ENCODE measurements around the gene SPCS1.

The SPCS1 gene

GRCh38 chr3:52705688-52706686, at the start of gene SPCS1, which contains the start of gene GLT8D1:
Gene SPCS1 (plus strand): TSS chr3:52706106. CDS start chr3:52706247, 141 bp downstream.
Gene GLT8D1 (minus strand): TSS chr3:52705791. CDS start chr3:52700460, 5,331 bp downstream.
- in situ Hi-C loops (cut with HindIII; ENCODE audit: low sequenced_read_pairs), result no loop called here

GRCh38 chr3:52660046-52660445, 45.9 kb upstream of the SPCS1 start:
- in situ Hi-C loops (cut with HindIII; ENCODE audit: low sequenced_read_pairs), result no loop called here

- in situ Hi-C loops (cut with HindIII; ENCODE audit: low sequenced_read_pairs), result no loop called here
Observed at GRCh38 chr3:52663098-52663497, 42.8 kb upstream of the SPCS1 start.

GRCh38 chr3:52670621-52671521, 35.0 kb upstream of the SPCS1 start:
- in situ Hi-C loops (cut with HindIII; ENCODE audit: low sequenced_read_pairs), result no loop called here

- in situ Hi-C loops (cut with HindIII; ENCODE audit: low sequenced_read_pairs), result no loop called here
Observed at GRCh38 chr3:52671676-52672075, 34.2 kb upstream of the SPCS1 start.

GRCh38 chr3:52676201-52676600, 29.7 kb upstream of the SPCS1 start:
- in situ Hi-C loops (cut with HindIII; ENCODE audit: low sequenced_read_pairs), result loop anchor here (5.0 kb wide), 1 partner anchor 61 kb away; no protein-coding TSS in a partner anchor

- in situ Hi-C loops (cut with HindIII; ENCODE audit: low sequenced_read_pairs), result loop anchor here (5.0 kb wide), 1 partner anchor 59 kb away; no protein-coding TSS in a partner anchor
Observed at GRCh38 chr3:52678265-52679198, 27.4 kb upstream of the SPCS1 start.

- in situ Hi-C loops (cut with HindIII; ENCODE audit: low sequenced_read_pairs), result loop anchor here (5.0 kb wide), 1 partner anchor 58 kb away; no protein-coding TSS in a partner anchor
Observed at GRCh38 chr3:52679199-52679538, 26.7 kb upstream of the SPCS1 start.

- in situ Hi-C loops (cut with HindIII; ENCODE audit: low sequenced_read_pairs), result loop anchor here (5.0 kb wide), 1 partner anchor 57 kb away; no protein-coding TSS in a partner anchor
Observed at GRCh38 chr3:52679811-52680210, 26.1 kb upstream of the SPCS1 start.

GRCh38 chr3:52681596-52681995, 24.3 kb upstream of the SPCS1 start:
- in situ Hi-C loops (cut with HindIII; ENCODE audit: low sequenced_read_pairs), result no loop called here

- in situ Hi-C loops (cut with HindIII; ENCODE audit: low sequenced_read_pairs), result no loop called here
Observed at GRCh38 chr3:52682016-52682415, 23.9 kb upstream of the SPCS1 start.

- in situ Hi-C loops (cut with HindIII; ENCODE audit: low sequenced_read_pairs), result no loop called here
Observed at GRCh38 chr3:52683611-52684010, 22.3 kb upstream of the SPCS1 start.

- in situ Hi-C loops (cut with HindIII; ENCODE audit: low sequenced_read_pairs), result no loop called here
Observed at GRCh38 chr3:52684184-52684583, 21.7 kb upstream of the SPCS1 start.

- in situ Hi-C loops (cut with HindIII; ENCODE audit: low sequenced_read_pairs), result no loop called here
Observed at GRCh38 chr3:52685285-52685708, 20.6 kb upstream of the SPCS1 start.

GRCh38 chr3:52685709-52686691, 19.9 kb upstream of the SPCS1 start, which contains the start of the genes GNL3 and PBRM1:
Gene GNL3 (plus strand): TSS chr3:52686032. CDS start chr3:52686093, 61 bp downstream.
Gene PBRM1 (minus strand): TSS chr3:52685913.
- in situ Hi-C loops (cut with HindIII; ENCODE audit: low sequenced_read_pairs), result no loop called here

GRCh38 chr3:52688266-52688665, 17.6 kb upstream of the SPCS1 start:
- in situ Hi-C loops (cut with HindIII; ENCODE audit: low sequenced_read_pairs), result no loop called here

GRCh38 chr3:52689151-52689550, 16.8 kb upstream of the SPCS1 start:
- in situ Hi-C loops (cut with HindIII; ENCODE audit: low sequenced_read_pairs), result no loop called here

- in situ Hi-C loops (cut with HindIII; ENCODE audit: low sequenced_read_pairs), result loop anchor here (5.0 kb wide), 1 partner anchor 67 kb away; no protein-coding TSS in a partner anchor
Observed at GRCh38 chr3:52690560-52690959, 15.3 kb upstream of the SPCS1 start.

All from endothelial cell of hepatic sinusoid (primary cell).